H1 (cell line): ENCODE results near the gene CCNG1.
"Not testable (repeated sequence)": the region's sequence is repeated elsewhere in the genome, so short reads cannot be mapped to it uniquely, and the experiment has no call there.

ENCODE experiments used
- ATF3 ChIP-seq: IDR thresholded peaks from 2 replicates; pipeline ENCODE4 v1.6.1; 2011; ENCODE audit warnings: low read depth, mild to moderate bottlenecking, low read length; ENCODE audit not compliant: insufficient read depth
- EZH2 ChIP-seq: fragments of 200-600 bp; sonication (generic); IDR thresholded peaks from 2 replicates; pipeline ENCODE4 v1.7.1; 2012; ENCODE audit warnings: low read depth, mild to moderate bottlenecking, moderate library complexity, low read length, inconsistent platforms; ENCODE audit not compliant: severe bottlenecking
- MAFK ChIP-seq: IDR thresholded peaks from 2 replicates; pipeline ENCODE4 v1.6.1; 2012; ENCODE audit warnings: low read depth, mild to moderate bottlenecking, improper control_type of control experiment, low read length
- POLR2AphosphoS5 ChIP-seq: IDR thresholded peaks from 2 replicates; pipeline ENCODE4 v1.6.1; 2011; ENCODE audit warnings: low read depth, low read length
- RAD21 ChIP-seq, 2 experiments: IDR thresholded peaks in 1 of 2; conservative IDR thresholded peaks in 1 of 2; 2 replicates each; pipeline ENCODE4 v1.6.1; 2011; ENCODE audit warnings: low read depth in 2 of 2, low read length in 2 of 2, improper control_type of control experiment in 1 of 2, inconsistent platforms in 1 of 2, mild to moderate bottlenecking in 1 of 2, moderate library complexity in 1 of 2
- TAF7 ChIP-seq: optimal IDR thresholded peaks from 2 replicates; pipeline ENCODE3; 2011; ENCODE audit warnings: low read depth, mild to moderate bottlenecking, inconsistent platforms, low read length, moderate library complexity, borderline replicate concordance
- TF ChIP-seq, protein P1 (sequence below): fragments of 300-600 bp; sonication (generic); IDR thresholded peaks from 2 replicates; pipeline ENCODE4 v1.7.1; 2012; ENCODE audit warnings: low read length, moderate library complexity, mild to moderate bottlenecking, inconsistent platforms; ENCODE audit not compliant: insufficient replicate concordance
- TF ChIP-seq, protein P2 (sequence below): IDR thresholded peaks from 2 replicates; pipeline ENCODE4 v1.6.1; 2012; ENCODE audit warnings: inconsistent platforms
- TF ChIP-seq, protein P3 (sequence below), 3 experiments: IDR thresholded peaks; 1 replicate in 2 of 3; 2 replicates in 1 of 3; pipeline versions ENCODE4 v1.5.1 to v1.6.1; 2011; ENCODE audit warnings: low read length in 3 of 3, mild to moderate bottlenecking in 3 of 3, inconsistent platforms in 2 of 3, low read depth in 1 of 3, moderate library complexity in 1 of 3; ENCODE audit not compliant: insufficient read depth in 1 of 3; ENCODE audit errors: control extremely low read depth in 1 of 3

DNA sequence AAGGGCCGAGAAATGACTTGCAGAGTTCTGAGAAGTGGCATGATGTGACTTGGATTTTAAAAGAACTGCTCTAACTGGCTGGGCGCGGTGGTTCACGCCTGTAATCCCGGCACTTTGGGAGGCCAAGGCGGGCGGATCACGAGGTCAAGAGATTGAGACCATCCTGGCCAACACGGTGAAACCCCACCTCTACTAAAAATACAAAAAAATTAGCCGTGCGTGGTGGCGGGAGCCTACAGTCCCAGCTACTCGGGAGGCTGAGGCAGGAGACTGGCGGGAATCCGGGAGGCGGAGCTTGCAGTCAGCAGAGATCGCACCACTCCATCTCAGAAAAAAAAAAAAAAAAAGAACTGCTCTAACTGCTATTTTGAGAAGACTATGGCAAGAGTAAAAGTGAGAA is 18.0 kb downstream of the CCNG1 start:
- TF ChIP-seq, protein P1, sequence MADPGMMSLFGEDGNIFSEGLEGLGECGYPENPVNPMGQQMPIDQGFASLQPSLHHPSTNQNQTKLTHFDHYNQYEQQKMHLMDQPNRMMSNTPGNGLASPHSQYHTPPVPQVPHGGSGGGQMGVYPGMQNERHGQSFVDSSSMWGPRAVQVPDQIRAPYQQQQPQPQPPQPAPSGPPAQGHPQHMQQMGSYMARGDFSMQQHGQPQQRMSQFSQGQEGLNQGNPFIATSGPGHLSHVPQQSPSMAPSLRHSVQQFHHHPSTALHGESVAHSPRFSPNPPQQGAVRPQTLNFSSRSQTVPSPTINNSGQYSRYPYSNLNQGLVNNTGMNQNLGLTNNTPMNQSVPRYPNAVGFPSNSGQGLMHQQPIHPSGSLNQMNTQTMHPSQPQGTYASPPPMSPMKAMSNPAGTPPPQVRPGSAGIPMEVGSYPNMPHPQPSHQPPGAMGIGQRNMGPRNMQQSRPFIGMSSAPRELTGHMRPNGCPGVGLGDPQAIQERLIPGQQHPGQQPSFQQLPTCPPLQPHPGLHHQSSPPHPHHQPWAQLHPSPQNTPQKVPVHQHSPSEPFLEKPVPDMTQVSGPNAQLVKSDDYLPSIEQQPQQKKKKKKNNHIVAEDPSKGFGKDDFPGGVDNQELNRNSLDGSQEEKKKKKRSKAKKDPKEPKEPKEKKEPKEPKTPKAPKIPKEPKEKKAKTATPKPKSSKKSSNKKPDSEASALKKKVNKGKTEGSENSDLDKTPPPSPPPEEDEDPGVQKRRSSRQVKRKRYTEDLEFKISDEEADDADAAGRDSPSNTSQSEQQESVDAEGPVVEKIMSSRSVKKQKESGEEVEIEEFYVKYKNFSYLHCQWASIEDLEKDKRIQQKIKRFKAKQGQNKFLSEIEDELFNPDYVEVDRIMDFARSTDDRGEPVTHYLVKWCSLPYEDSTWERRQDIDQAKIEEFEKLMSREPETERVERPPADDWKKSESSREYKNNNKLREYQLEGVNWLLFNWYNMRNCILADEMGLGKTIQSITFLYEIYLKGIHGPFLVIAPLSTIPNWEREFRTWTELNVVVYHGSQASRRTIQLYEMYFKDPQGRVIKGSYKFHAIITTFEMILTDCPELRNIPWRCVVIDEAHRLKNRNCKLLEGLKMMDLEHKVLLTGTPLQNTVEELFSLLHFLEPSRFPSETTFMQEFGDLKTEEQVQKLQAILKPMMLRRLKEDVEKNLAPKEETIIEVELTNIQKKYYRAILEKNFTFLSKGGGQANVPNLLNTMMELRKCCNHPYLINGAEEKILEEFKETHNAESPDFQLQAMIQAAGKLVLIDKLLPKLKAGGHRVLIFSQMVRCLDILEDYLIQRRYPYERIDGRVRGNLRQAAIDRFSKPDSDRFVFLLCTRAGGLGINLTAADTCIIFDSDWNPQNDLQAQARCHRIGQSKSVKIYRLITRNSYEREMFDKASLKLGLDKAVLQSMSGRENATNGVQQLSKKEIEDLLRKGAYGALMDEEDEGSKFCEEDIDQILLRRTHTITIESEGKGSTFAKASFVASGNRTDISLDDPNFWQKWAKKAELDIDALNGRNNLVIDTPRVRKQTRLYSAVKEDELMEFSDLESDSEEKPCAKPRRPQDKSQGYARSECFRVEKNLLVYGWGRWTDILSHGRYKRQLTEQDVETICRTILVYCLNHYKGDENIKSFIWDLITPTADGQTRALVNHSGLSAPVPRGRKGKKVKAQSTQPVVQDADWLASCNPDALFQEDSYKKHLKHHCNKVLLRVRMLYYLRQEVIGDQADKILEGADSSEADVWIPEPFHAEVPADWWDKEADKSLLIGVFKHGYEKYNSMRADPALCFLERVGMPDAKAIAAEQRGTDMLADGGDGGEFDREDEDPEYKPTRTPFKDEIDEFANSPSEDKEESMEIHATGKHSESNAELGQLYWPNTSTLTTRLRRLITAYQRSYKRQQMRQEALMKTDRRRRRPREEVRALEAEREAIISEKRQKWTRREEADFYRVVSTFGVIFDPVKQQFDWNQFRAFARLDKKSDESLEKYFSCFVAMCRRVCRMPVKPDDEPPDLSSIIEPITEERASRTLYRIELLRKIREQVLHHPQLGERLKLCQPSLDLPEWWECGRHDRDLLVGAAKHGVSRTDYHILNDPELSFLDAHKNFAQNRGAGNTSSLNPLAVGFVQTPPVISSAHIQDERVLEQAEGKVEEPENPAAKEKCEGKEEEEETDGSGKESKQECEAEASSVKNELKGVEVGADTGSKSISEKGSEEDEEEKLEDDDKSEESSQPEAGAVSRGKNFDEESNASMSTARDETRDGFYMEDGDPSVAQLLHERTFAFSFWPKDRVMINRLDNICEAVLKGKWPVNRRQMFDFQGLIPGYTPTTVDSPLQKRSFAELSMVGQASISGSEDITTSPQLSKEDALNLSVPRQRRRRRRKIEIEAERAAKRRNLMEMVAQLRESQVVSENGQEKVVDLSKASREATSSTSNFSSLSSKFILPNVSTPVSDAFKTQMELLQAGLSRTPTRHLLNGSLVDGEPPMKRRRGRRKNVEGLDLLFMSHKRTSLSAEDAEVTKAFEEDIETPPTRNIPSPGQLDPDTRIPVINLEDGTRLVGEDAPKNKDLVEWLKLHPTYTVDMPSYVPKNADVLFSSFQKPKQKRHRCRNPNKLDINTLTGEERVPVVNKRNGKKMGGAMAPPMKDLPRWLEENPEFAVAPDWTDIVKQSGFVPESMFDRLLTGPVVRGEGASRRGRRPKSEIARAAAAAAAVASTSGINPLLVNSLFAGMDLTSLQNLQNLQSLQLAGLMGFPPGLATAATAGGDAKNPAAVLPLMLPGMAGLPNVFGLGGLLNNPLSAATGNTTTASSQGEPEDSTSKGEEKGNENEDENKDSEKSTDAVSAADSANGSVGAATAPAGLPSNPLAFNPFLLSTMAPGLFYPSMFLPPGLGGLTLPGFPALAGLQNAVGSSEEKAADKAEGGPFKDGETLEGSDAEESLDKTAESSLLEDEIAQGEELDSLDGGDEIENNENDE: not testable (repeated sequence)
- not testable (repeated sequence) for TF ChIP-seq RAD21 (IDR thresholded peaks at IDR 0.05 in 1 of 2, conservative IDR thresholded peaks at IDR 0.05 in 1 of 2; ENCODE audit: low read depth in 2 of 2, low read length in 2 of 2); ATF3; TAF7; POLR2AphosphoS5; EZH2; MAFK
- TF ChIP-seq, protein P2, sequence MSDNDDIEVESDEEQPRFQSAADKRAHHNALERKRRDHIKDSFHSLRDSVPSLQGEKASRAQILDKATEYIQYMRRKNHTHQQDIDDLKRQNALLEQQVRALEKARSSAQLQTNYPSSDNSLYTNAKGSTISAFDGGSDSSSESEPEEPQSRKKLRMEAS: not testable (repeated sequence)
- TF ChIP-seq, protein P3, sequence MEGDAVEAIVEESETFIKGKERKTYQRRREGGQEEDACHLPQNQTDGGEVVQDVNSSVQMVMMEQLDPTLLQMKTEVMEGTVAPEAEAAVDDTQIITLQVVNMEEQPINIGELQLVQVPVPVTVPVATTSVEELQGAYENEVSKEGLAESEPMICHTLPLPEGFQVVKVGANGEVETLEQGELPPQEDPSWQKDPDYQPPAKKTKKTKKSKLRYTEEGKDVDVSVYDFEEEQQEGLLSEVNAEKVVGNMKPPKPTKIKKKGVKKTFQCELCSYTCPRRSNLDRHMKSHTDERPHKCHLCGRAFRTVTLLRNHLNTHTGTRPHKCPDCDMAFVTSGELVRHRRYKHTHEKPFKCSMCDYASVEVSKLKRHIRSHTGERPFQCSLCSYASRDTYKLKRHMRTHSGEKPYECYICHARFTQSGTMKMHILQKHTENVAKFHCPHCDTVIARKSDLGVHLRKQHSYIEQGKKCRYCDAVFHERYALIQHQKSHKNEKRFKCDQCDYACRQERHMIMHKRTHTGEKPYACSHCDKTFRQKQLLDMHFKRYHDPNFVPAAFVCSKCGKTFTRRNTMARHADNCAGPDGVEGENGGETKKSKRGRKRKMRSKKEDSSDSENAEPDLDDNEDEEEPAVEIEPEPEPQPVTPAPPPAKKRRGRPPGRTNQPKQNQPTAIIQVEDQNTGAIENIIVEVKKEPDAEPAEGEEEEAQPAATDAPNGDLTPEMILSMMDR (IDR thresholded peaks at IDR 0.05; ENCODE audit: control extremely low read depth in 1 of 3, insufficient read depth in 1 of 3, low read depth in 1 of 3, low read length in 3 of 3): not testable (repeated sequence)
